HG03066 (cell line): ENCODE data around the gene SPN.
"Not testable (repeated sequence)": the region's sequence is repeated elsewhere in the genome, so short reads cannot be mapped to it uniquely, and the experiment has no call there.

ENCODE experiments used
- ATAC-seq: cut with Tn5 transposase; IDR thresholded peaks from one replicate; pipeline ENCODE4 v1.9.1; 2021; ENCODE audit warnings: low read depth; ENCODE audit not compliant: unreplicated experiment

Gene SPN

GRCh38 chr16:29644973-29645693 lies 17.9 kb upstream of the SPN start:
- no peak for ATAC-seq

- ATAC-seq, result no peak
These were observed 17.3 kb upstream of the SPN start for GRCh38 chr16:29645694-29646187.

- no peak for ATAC-seq
These were observed 16.1 kb upstream of the SPN start for GRCh38 chr16:29646947-29647346.

GRCh38 chr16:29649588-29650494 lies 13.2 kb upstream of the SPN start:
- ATAC-seq, result no peak

GRCh38 chr16:29650771-29651170 lies 12.3 kb upstream of the SPN start:
- no peak for ATAC-seq

- no peak for ATAC-seq
These were observed 11.2 kb upstream of the SPN start for GRCh38 chr16:29651774-29652349.

- no peak for ATAC-seq
These were observed 9.6 kb upstream of the SPN start for GRCh38 chr16:29653471-29653870.

- not testable (repeated sequence) for ATAC-seq
These were observed 9.2 kb upstream of the SPN start for GRCh38 chr16:29653890-29654289.

- ATAC-seq, result no peak
These were observed 6.1 kb upstream of the SPN start for GRCh38 chr16:29656688-29657523.

- no peak for ATAC-seq
These were observed 4.3 kb upstream of the SPN start for GRCh38 chr16:29658705-29659104.

- no peak for ATAC-seq
These were observed 883 bp upstream of the SPN start for GRCh38 chr16:29662000-29662728.

- no peak for ATAC-seq
These were observed 375 bp upstream of the SPN start for GRCh38 chr16:29662729-29663015.

- no peak for ATAC-seq
These were observed 702 bp downstream of the SPN start for GRCh38 chr16:29663807-29664090.

- no peak for ATAC-seq
These were observed 1.3 kb downstream of the SPN start for GRCh38 chr16:29664091-29664921.

- ATAC-seq, result no peak
These were observed 2.4 kb downstream of the SPN start for GRCh38 chr16:29665294-29666077.

- ATAC-seq, result not testable (repeated sequence)
These were observed 4.2 kb downstream of the SPN start for GRCh38 chr16:29667322-29667610.

GRCh38 chr16:29667755-29668154 lies 4.7 kb downstream of the SPN start:
- no peak for ATAC-seq

GRCh38 chr16:29668267-29668666 lies 5.2 kb downstream of the SPN start:
- ATAC-seq, result no peak

- ATAC-seq, result no peak
These were observed 10.5 kb downstream of the SPN start for GRCh38 chr16:29673501-29673900.
